Type B pancreatic cell (in vitro differentiated cells): Measurements from ENCODE around the gene IL4. TPM values are rescaled to one million over a fixed set of nuclear protein-coding genes. Genes with fewer than 3 reads are reported as not detected.

Experiments
- DNase-seq: peaks from one replicate; pipeline ENCODE4 v3.0.0; 2021; ENCODE audit warnings: mixed read lengths; ENCODE audit not compliant: unreplicated experiment; ENCODE audit errors: extremely low spot score
- H3K27ac Mint-ChIP-seq: 2 replicates; pipeline ENCODE4 v1.8.0; 2021; ENCODE audit warnings: mild to moderate bottlenecking, mixed read lengths
- H3K27me3 Mint-ChIP-seq: 2 replicates; pipeline ENCODE4 v1.8.0; 2021; ENCODE audit warnings: mixed read lengths
- H3K36me3 Mint-ChIP-seq: 2 replicates; pipeline ENCODE4 v1.8.0; 2021; ENCODE audit warnings: mixed read lengths
- H3K4me1 Mint-ChIP-seq: one replicate; pipeline ENCODE4 v1.8.0; 2021; ENCODE audit warnings: mixed read lengths; ENCODE audit not compliant: unreplicated experiment
- H3K4me3 Mint-ChIP-seq: 2 replicates; pipeline ENCODE4 v1.8.0; 2021; ENCODE audit warnings: mild to moderate bottlenecking, mixed read lengths
- H3K9me3 Mint-ChIP-seq: 2 replicates; pipeline ENCODE4 v1.8.0; 2021; ENCODE audit warnings: mixed read lengths
- CTCF ChIP-seq: fragments of 200-600 bp; sonication (generic); conservative IDR thresholded peaks from 2 replicates; pipeline ENCODE4 v1.5.0; 2021; ENCODE audit warnings: antibody characterized with exemption, mild to moderate bottlenecking
- total RNA-seq: library from RNA; stranded (reverse); gene quantifications from 2 replicates; pipeline ENCODE4 v1.2.1, GENCODE V29; 2021; ENCODE audit warnings: low replicate concordance

Gene IL4
- total RNA-seq, 1 donor from 2014 or later: not detected

DNA sequence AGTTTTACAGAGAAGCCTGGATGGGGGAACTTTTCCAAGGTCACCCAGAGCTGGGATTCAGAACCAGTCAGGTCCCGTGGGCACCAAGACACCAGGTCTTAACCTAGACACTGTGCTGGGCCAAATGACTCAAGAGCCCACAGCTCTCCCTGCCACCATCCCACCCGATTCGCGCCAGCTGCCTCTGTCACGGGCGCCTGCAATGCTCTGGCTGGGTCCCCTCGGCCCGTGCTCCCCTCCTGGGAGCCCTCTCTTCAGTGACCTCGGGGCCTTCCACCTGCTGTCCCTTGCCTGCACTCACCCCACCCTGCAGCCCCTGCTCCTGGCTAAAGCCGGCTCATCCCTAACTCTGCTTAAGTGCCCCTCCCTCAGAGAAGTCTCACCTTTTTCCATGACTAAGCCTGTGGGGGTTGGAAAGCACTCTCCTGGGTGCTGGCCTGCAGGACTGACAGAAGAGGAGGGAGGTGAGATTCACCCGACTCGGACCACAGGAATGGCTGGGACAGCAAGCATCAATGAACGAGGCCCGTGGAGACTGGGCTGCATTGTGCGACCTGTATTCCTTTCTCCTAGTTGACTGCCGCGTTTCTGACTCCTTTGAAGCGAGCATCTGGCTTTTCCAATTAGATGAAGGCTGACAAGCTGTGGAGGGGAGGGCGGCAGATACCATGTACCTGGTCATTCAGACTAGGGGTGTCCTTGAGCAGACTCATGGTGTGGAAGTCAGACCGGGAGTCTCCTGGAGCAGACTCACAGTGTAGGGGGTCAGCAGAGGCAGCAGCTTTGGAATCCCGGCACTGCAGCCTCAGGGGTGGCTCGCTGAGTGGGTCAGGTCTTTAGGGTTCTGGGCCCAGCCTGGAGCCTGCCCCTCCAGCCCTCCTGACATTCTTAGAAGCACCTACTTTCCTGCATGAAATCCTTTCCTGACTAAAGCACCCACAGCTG is 5.8 kb upstream of the IL4 start:
- no peaks in the 10 kb centered on the region for H3K36me3 Mint-ChIP-seq
- H3K27me3 Mint-ChIP-seq: peaks cover 9% of the 10 kb centered on the region
- DNase-seq: no peak
- no peak overlapping the region for H3K4me3 Mint-ChIP-seq
- no peak overlapping the region for H3K27ac Mint-ChIP-seq
- peaks cover 4% of the 10 kb centered on the region for H3K9me3 Mint-ChIP-seq
- H3K4me1 Mint-ChIP-seq: peaks cover 10% of the 10 kb centered on the region
- TF ChIP-seq CTCF: no peak

DNA sequence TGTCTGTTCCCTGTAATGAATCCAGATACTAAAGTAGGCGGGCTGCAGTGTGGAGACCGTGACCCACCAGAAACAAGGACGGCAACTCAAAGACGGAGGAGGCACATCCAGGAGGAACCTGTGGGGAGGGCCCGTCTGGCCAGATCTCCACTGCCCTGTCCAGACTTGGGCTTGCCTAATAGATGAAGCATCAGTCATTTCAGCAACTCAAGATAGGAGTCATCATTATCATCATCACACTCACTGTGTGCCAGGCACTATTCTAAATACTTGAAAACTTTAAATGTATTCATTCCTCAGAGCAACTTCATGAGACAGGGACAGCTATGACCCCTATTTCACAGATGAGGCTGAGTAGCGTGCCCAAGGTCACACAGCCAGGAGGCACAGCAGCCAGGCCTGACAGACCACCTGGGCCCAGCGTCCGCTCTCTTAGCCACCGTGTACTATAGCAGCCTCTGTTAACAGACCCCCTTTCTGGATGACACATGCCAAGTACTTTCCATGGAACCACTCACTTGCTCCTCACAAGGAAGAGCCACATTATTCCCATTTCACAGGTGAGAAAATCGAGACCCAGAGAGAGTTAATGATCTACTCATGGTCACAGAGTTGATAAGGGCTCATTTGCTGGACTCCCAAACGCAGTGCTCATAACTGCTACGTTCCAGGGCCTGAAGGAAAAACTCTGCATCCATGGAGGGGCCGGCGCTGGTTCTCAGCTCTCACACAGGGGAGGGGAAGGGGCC is 4.9 kb upstream of the IL4 start:
- H3K27ac Mint-ChIP-seq: no peak overlapping the region
- H3K4me3 Mint-ChIP-seq: no peak overlapping the region
- H3K36me3 Mint-ChIP-seq: no peaks in the 10 kb centered on the region

GRCh38 chr5:132669455-132669820 is 4.4 kb upstream of the IL4 start:
- no peak overlapping the region for H3K27ac Mint-ChIP-seq
- peaks cover 4% of the 10 kb centered on the region for H3K4me1 Mint-ChIP-seq
- no peaks in the 10 kb centered on the region for H3K36me3 Mint-ChIP-seq
- no peak for DNase-seq
- TF ChIP-seq CTCF: no peak
- peaks cover 4% of the 10 kb centered on the region for H3K9me3 Mint-ChIP-seq
- H3K4me3 Mint-ChIP-seq: no peak overlapping the region
- peaks cover 9% of the 10 kb centered on the region for H3K27me3 Mint-ChIP-seq

More for the DNA sequence above, 4.9 kb upstream of the IL4 start:
- DNase-seq: no peak
- TF ChIP-seq CTCF: no peak
- H3K4me1 Mint-ChIP-seq: peaks cover 8% of the 10 kb centered on the region
- H3K27me3 Mint-ChIP-seq: peaks cover 9% of the 10 kb centered on the region
- peaks cover 4% of the 10 kb centered on the region for H3K9me3 Mint-ChIP-seq

DNA sequence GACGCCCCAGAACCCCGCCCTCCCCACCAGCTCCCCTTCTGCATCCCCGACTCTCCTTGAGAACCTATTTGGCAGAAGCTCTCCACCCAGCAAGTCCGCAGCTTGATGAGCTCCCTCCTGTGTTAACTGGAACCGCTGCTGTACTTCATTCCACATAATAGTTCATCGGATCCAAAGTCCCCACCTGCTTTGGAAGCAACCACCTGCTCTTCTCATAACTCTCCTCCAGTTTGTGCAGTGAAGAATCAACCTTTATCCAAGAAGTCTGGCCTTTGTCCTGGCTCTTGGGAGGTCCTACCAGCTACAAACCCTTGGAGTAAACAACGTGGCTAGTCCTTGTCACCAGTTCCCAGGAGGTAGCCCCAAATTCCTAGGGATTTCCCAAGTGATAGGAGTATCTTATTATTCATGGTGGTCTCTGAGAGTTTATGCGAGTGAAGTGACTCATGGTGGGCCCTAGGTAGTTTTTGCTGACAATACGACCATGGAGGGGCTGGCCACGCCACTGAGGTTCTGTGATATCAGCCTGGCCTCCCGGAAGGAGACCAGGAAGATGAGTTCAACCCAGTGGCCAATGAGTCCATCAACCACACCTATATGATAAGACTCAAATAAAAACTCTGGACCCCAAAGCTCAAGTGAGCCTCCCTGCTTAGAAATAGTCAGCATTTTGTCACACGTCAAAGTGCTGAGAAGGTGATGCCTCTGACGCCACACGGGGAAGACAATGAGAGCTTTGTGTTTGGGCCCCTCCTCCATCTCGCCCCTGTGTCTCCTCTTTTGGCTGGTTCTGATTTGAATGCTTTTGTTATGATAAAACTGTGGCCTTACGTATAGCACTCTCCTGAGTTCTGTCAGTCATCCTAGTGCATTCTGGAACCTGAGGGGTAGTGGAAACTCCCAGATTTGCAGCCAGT is 3.6 kb upstream of the IL4 start:
- no peak for TF ChIP-seq CTCF
- no peak overlapping the region for H3K27ac Mint-ChIP-seq
- no peaks in the 10 kb centered on the region for H3K36me3 Mint-ChIP-seq
- peaks cover 4% of the 10 kb centered on the region for H3K9me3 Mint-ChIP-seq
- peak; percentile 24 for DNase-seq
- H3K27me3 Mint-ChIP-seq: peaks cover 9% of the 10 kb centered on the region
- H3K4me3 Mint-ChIP-seq: no peak overlapping the region
- peaks cover 4% of the 10 kb centered on the region for H3K4me1 Mint-ChIP-seq

- no peak for TF ChIP-seq CTCF
- Mint-ChIP-seq H3K4me3 (no peak overlapping the region), H3K27me3 (peaks cover 9% of the 10 kb centered on the region)
Observed at GRCh38 chr5:132671000-132671399, 2.8 kb upstream of the IL4 start.

More at GRCh38 chr5:132671000-132671399, 2.8 kb upstream of the IL4 start:
- Mint-ChIP-seq H3K27ac (no peak overlapping the region), H3K36me3 (no peaks in the 10 kb centered on the region), H3K9me3 (peaks cover 4% of the 10 kb centered on the region), H3K4me1 (peaks cover 4% of the 10 kb centered on the region)
- DNase-seq: no peak
